Right lung (tissue), 5 donors: ENCODE results near the gene ATP8B4. TPM values are rescaled to one million over a fixed set of nuclear protein-coding genes. Genes with fewer than 3 reads are reported as not detected.

ENCODE experiments used
- DNase-seq, 2 donors: peaks; one replicate each; pipeline ENCODE4 v3.0.0-alpha.2; 2013
- polyA plus RNA-seq, 5 donors: library from polyadenylated mRNA; unstranded; fragments of 120-200 nt; gene quantifications; one replicate each; pipeline versions ENCODE4 v1.2.1 to v1.2.3, GENCODE V29; 2013; ENCODE audit warnings: inconsistent platforms in 1 of 5, low replicate concordance in 1 of 5; ENCODE audit not compliant: insufficient read length in 5 of 5, insufficient read depth in 1 of 5

The ATP8B4 gene
- polyA plus RNA-seq, 5 donors: 1.7 to 3.0 (median 2.2) TPM

DNA sequence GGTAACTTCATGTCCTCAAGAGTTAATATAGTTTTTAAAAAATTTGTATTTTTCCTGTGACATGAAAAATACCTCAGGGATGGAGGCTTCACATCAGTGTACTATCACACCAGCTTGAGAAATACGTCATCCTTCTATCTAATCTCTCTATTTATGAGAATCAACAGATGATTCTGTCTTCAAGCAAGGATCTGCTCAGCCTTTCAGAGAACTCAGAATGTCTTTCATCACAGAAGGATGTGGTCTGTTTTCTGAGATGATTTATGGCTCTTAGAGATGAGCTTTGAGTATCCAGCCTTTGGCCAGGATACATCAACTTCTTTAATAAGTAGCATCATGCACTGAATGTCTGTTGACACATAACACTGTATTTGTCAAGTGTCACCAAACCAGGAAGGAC, 304.3 kb downstream of the ATP8B4 start:
- no peak for DNase-seq

DNA sequence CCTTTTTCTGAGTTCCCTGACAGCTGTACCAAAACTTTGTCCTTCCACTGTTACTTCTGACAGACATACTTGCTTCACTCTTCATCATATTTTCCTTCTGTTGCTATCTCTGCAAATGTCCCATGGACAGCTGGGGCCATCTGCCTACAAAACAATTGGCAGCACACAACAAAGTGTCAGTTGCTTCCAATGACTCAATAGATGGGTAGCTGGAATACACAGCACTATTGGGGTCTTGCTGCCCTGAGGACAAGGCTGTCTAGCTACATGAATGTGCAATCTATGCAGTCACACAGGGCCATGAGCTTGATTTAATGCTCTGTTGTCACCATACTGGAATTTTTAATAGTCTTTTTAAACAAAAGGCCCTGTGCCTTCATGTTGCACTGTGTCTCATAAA, 305.4 kb downstream of the ATP8B4 start:
- peak; percentile 41 to 53 for DNase-seq

- peak in 1 of 2 donors; percentile 12 for DNase-seq
These were observed 308.3 kb downstream of the ATP8B4 start for GRCh38 chr15:49810720-49811119.

- DNase-seq: no peak
These were observed 309.0 kb downstream of the ATP8B4 start for GRCh38 chr15:49809894-49810609.

DNA sequence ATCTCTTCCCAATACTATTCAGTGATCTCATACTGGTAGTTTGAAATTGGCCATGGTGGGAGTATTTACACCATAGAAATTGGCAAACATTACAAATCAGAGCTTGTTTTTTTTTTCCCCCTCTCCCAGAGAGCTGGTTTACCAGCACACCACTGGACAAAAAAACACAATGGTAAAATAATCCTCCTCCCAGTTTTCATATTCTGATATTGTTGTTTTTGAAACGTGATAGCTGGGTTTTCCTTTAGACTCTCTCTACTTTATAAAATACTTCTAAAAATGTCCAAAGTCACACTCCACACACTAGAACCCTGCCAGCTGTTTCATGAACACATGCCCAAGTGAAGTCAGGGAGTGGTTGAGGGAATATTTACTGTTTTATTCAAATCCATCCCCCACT, 310.7 kb downstream of the ATP8B4 start:
- no peak for DNase-seq

Other genes with a start within 250 kb of the ATP8B4 start
- gene SLC27A2, start 63.0 kb upstream of the ATP8B4 start, polyA plus RNA-seq: 1 to 10 TPM; 4.0 to 8.8 (median 7.4) TPM
- gene HDC, start 146.5 kb upstream of the ATP8B4 start, polyA plus RNA-seq: 1 to 10 TPM in 3 of 5 donors, under 1 TPM in 2; 0.47 to 3.5 (median 1.0) TPM
- gene GABPB1, start 236.0 kb upstream of the ATP8B4 start, polyA plus RNA-seq: 10 to 100 TPM; 29.3 to 43.1 (median 38.9) TPM